SK-N-SH (cell line): ENCODE measurements around the gene RB1. TPM values are rescaled to one million over a fixed set of nuclear protein-coding genes. Genes with fewer than 3 reads are reported as not detected.
A peak's percentile ranks its signal among the peaks of the same experiment; 100 is the strongest.

Experiments used
- CTCF ChIA-PET: fragments of 300-600, 350-600 bp; formaldehyde crosslinking; extraction: SDS; loops from one replicate; lab custom pipeline; 2021; lab: Yijun Ruan, JAX
- POLR2A ChIA-PET: fragments of 350-600 bp; sonication (Branson Sonifier 250); formaldehyde crosslinking; extraction: SDS; loops from one replicate; lab custom pipeline; 2020; ENCODE audit warnings: antibody characterized with exemption, inconsistent platforms; lab: Yijun Ruan, JAX
- DNase-seq: peaks from one replicate; pipeline ENCODE4 v3.0.0; 2012
- H2AFZ ChIP-seq: fragments of 200-600 bp; sonication (generic); 2 replicates; pipeline ENCODE4 v1.8.1; 2016; ENCODE audit warnings: antibody characterized with exemption, mild to moderate bottlenecking, low read depth
- H3F3A ChIP-seq: fragments of 200-600 bp; sonication (generic); replicated peaks from 2 replicates; pipeline ENCODE3; 2016; ENCODE audit warnings: antibody characterized with exemption, mild to moderate bottlenecking; ENCODE audit not compliant: insufficient read depth
- H3K27ac ChIP-seq, 2 experiments: fragments of 200-500 bp in 1 of 2; fragments of 200-600 bp in 1 of 2; sonication (Bioruptor generic) in 1 of 2; sonication (generic), shearing (Covaris generic) in 1 of 2; 2 replicates each; pipeline versions ENCODE4 v1.5.1 to v1.6.1; 2014 to 2016; ENCODE audit warnings: low read depth in 2 of 2, inconsistent platforms in 1 of 2, low read length in 1 of 2, mild to moderate bottlenecking in 1 of 2, mixed read lengths in 1 of 2
- H3K27me3 ChIP-seq: fragments of 200-600 bp; sonication (generic), shearing (Covaris generic); 2 replicates; pipeline ENCODE4 v1.6.1; 2016; ENCODE audit warnings: mixed run types; ENCODE audit not compliant: insufficient read depth
- H3K36me3 ChIP-seq, 2 experiments: fragments of 200-500 bp in 1 of 2; fragments of 200-600 bp in 1 of 2; sonication (Bioruptor generic) in 1 of 2; sonication (generic) in 1 of 2; replicated peaks in 1 of 2; 2 replicates each; pipeline versions ENCODE3 to v1.5.1; 2014 to 2016; ENCODE audit warnings: low read length in 1 of 2, mild to moderate bottlenecking in 1 of 2; ENCODE audit not compliant: insufficient read depth in 2 of 2, control insufficient read depth in 1 of 2
- H3K4me1 ChIP-seq, 2 experiments: fragments of 200-500 bp in 1 of 2; fragments of 200-600 bp in 1 of 2; sonication (Bioruptor generic) in 1 of 2; sonication (generic), shearing (Covaris generic) in 1 of 2; 2 replicates each; pipeline versions ENCODE4 v1.5.1 to v1.6.1; 2014 to 2016; ENCODE audit warnings: low read depth in 1 of 2, low read length in 1 of 2, mixed run types in 1 of 2; ENCODE audit not compliant: insufficient read depth in 2 of 2, control insufficient read depth in 1 of 2
- H3K4me2 ChIP-seq: fragments of 200-600 bp; sonication (generic), shearing (Covaris generic); 2 replicates; pipeline ENCODE4 v1.6.1; 2017; ENCODE audit warnings: mixed run types
- H3K4me3 ChIP-seq, 2 experiments: fragments of 200-500 bp in 1 of 2; fragments of 200-600 bp in 1 of 2; sonication (Bioruptor generic) in 1 of 2; sonication (generic), shearing (Covaris generic) in 1 of 2; 2 replicates each; pipeline versions ENCODE4 v1.5.1 to v1.8.1; 2014 to 2016; ENCODE audit warnings: low read depth in 2 of 2, inconsistent platforms in 1 of 2, low read length in 1 of 2, mild to moderate bottlenecking in 1 of 2, mixed read lengths in 1 of 2, moderate library complexity in 1 of 2
- H3K79me2 ChIP-seq: fragments of 200-600 bp; sonication (generic); 2 replicates; pipeline ENCODE4 v1.8.1; 2017; ENCODE audit warnings: mild to moderate bottlenecking; ENCODE audit not compliant: insufficient read depth
- H3K9ac ChIP-seq: fragments of 200-600 bp; sonication (generic); 2 replicates; pipeline ENCODE4 v1.6.1; 2017; ENCODE audit warnings: mixed run types
- H3K9me2 ChIP-seq: fragments of 200-600 bp; sonication (generic); 2 replicates; pipeline ENCODE4 v1.6.1; 2017; ENCODE audit warnings: mixed run types
- H3K9me3 ChIP-seq: fragments of 200-600 bp; sonication (generic); 2 replicates; pipeline ENCODE4 v1.6.1; 2017; ENCODE audit warnings: mixed run types, mild to moderate bottlenecking, moderate library complexity
- H4K20me1 ChIP-seq: fragments of 200-600 bp; sonication (generic); 2 replicates; pipeline ENCODE4 v1.6.1; 2017; ENCODE audit warnings: mild to moderate bottlenecking, mixed run types; ENCODE audit not compliant: insufficient read depth
- EP300 ChIP-seq, 2 experiments: IDR thresholded peaks; 2 replicates each; pipeline versions ENCODE4 v1.4.0 to v1.6.1; 2012; ENCODE audit warnings: borderline replicate concordance in 1 of 2, low read depth in 1 of 2, low read length in 1 of 2
- EZH2phosphoT487 ChIP-seq: fragments of 200-600 bp; sonication (generic); IDR thresholded peaks from 2 replicates; pipeline ENCODE4 v1.6.1; 2017; ENCODE audit warnings: low read depth, mixed run types, mild to moderate bottlenecking, antibody characterized with exemption, moderate library complexity, borderline replicate concordance
- FOXJ3 ChIP-seq: sonication (generic); formaldehyde crosslinking; IDR thresholded peaks from 2 replicates; pipeline ENCODE4 v1.5.1; 2020; ENCODE audit warnings: mild to moderate bottlenecking, missing genetic modification reagents
- FOXM1 ChIP-seq: IDR thresholded peaks from 2 replicates; pipeline ENCODE4 v1.4.0; 2012; ENCODE audit warnings: low read depth, mild to moderate bottlenecking
- GABPA ChIP-seq: IDR thresholded peaks from 2 replicates; pipeline ENCODE4 v1.4.0; 2012; ENCODE audit warnings: low read depth, mild to moderate bottlenecking
- MEF2A ChIP-seq: IDR thresholded peaks from 2 replicates; pipeline ENCODE4 v1.4.0; 2012; ENCODE audit warnings: low read depth, borderline replicate concordance
- NFIC ChIP-seq: IDR thresholded peaks from 2 replicates; pipeline ENCODE4 v1.4.0; 2012; ENCODE audit warnings: borderline replicate concordance
- NRF1 ChIP-seq: IDR thresholded peaks from 2 replicates; pipeline ENCODE4 v1.6.1; 2012; ENCODE audit warnings: low read depth, mild to moderate bottlenecking, low read length
- RAD21 ChIP-seq: IDR thresholded peaks from 2 replicates; pipeline ENCODE4 v1.6.1; 2012; ENCODE audit warnings: mild to moderate bottlenecking, low read length
- RCOR1 ChIP-seq: fragments of 150-350 bp; IDR thresholded peaks from 2 replicates; pipeline ENCODE4 v1.6.1; 2017; ENCODE audit warnings: antibody characterized with exemption, low read length
- SMC3 ChIP-seq: IDR thresholded peaks from 2 replicates; pipeline ENCODE4 v1.6.1; 2012; ENCODE audit warnings: low read depth, low read length, improper control_type of control experiment
- YY1 ChIP-seq: IDR thresholded peaks from 2 replicates; pipeline ENCODE4 v1.4.0; 2012; ENCODE audit warnings: low read depth, mild to moderate bottlenecking
- WGBS: methylation state at CpG from one replicate; pipeline ENCODE4 v1.1.6; 2017; ENCODE audit warnings: low lambda C conversion rate; 5-methylcytosine and 5-hydroxymethylcytosine counted together
- polyA plus RNA-seq, 3 experiments: library from polyadenylated mRNA; depleted of rRNA; stranded (reverse); fragments of >200 nt; gene quantifications; 2 replicates each; pipeline ENCODE4 v1.2.3, GENCODE V29; 2012
- TF ChIP-seq, protein P1 (sequence below): IDR thresholded peaks from 2 replicates; pipeline ENCODE4; 2012
- TF ChIP-seq, protein P2 (sequence below): IDR thresholded peaks from 2 replicates; pipeline ENCODE4 v1.4.0; 2012; ENCODE audit warnings: low read depth, borderline replicate concordance
- TF ChIP-seq, protein P3 (sequence below): IDR thresholded peaks from 2 replicates; pipeline ENCODE4 v1.4.0; 2012; ENCODE audit warnings: low read depth
- TF ChIP-seq, protein P4 (sequence below): fragments of 150-350 bp; IDR thresholded peaks from 2 replicates; pipeline ENCODE4 v1.6.1; 2016; ENCODE audit warnings: mild to moderate bottlenecking, low read depth, low read length
- TF ChIP-seq, protein P5 (sequence below): IDR thresholded peaks from 2 replicates; pipeline ENCODE4 v1.6.1; 2012; ENCODE audit warnings: mild to moderate bottlenecking, low read depth, low read length, moderate library complexity
- TF ChIP-seq, protein P6 (sequence below): fragments of 200-600 bp; sonication (generic); IDR thresholded peaks from 2 replicates; pipeline ENCODE4 v1.6.1; 2017; ENCODE audit warnings: antibody characterized with exemption, mild to moderate bottlenecking, moderate library complexity

RB1 gene
- polyA plus RNA-seq, 1 of the 3 experiments (the other 2 are of a cell fraction) = 11.5 TPM

DNA sequence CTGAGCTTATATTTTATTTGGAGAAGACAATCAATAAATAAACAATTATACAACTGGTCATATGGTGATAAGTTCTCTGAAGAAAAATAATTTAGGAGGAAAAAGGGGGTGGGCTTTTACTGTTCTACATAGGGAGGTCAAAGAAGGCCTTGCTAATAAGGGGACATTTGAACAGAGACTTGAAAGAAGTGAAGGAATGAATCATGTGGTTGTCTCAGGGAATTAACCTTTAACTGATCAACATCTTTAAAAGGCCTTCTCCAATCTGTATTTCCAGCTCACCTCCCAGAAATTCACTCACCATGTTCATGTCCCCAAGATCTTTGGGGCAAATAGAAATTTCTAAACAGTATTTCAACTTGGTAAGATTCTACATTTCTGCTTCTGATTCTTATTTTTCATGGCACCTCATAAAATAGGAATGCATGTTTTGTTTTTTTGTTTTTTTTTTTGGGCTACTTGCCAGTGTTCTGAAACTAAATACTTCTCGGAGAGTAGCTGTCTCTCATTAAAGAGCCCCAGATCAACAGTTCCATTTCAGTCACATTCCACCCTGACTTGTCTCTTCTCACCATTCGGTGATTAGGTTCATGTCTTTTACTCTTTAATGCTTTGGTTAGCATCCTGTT lies 128.6 kb downstream of the RB1 start:
- WGBS = 48% methylated on average over 2 of the region's 2 CpGs
- H3K9ac ChIP-seq = no peak overlapping the region
- no peaks in the 10 kb centered on the region for H3K27me3 ChIP-seq
- ChIA-PET CTCF (no interaction called here), POLR2A (no interaction called here)
- H3K9me3 ChIP-seq = no peaks in the 10 kb centered on the region
- H3K27ac ChIP-seq = peak overlapping the region; percentile 32 to 85; a peak in 3 of 4 replicates
- H4K20me1 ChIP-seq = no peaks in the 10 kb centered on the region
- H3K4me1 ChIP-seq = peaks cover 0 to 12% of the 10 kb centered on the region in 2 experiments; a peak in 2 of 4 replicates
- peaks cover 0 to 4% of the 10 kb centered on the region in 2 experiments for H3K36me3 ChIP-seq
- TF ChIP-seq, protein P1, sequence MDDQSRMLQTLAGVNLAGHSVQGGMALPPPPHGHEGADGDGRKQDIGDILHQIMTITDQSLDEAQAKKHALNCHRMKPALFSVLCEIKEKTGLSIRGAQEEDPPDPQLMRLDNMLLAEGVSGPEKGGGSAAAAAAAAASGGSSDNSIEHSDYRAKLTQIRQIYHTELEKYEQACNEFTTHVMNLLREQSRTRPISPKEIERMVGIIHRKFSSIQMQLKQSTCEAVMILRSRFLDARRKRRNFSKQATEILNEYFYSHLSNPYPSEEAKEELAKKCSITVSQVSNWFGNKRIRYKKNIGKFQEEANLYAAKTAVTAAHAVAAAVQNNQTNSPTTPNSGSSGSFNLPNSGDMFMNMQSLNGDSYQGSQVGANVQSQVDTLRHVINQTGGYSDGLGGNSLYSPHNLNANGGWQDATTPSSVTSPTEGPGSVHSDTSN = 0 out of 2 replicates have a peak, but pooled peaks have one; percentile 13
- no peak for TF ChIP-seq EP300 (IDR thresholded peaks at IDR 0.05; ENCODE audit: borderline replicate concordance in 1 of 2, low read depth in 1 of 2, low read length in 1 of 2)
- TF ChIP-seq NFIC = peak; percentile 47; the same call in 1 of the 2 replicates
- TF ChIP-seq FOXJ3 (CRISPR knock-in tag) = no peak
- no peak for TF ChIP-seq GABPA
- TF ChIP-seq YY1 = no peak
- no peak for TF ChIP-seq RCOR1
- TF ChIP-seq, protein P2, sequence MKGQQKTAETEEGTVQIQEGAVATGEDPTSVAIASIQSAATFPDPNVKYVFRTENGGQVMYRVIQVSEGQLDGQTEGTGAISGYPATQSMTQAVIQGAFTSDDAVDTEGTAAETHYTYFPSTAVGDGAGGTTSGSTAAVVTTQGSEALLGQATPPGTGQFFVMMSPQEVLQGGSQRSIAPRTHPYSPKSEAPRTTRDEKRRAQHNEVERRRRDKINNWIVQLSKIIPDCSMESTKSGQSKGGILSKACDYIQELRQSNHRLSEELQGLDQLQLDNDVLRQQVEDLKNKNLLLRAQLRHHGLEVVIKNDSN = no peak
- TF ChIP-seq NRF1 = no peak
- no peak for TF ChIP-seq FOXM1
- no peak overlapping the region for H2AFZ ChIP-seq
- H3F3A ChIP-seq = peaks cover 3% of the 10 kb centered on the region
- no peak for DNase-seq
- H3K79me2 ChIP-seq = peaks cover 8% of the 10 kb centered on the region; the same call in 1 of the 2 replicates
- no peak overlapping the region for H3K4me3 ChIP-seq
- H3K9me2 ChIP-seq = no peaks in the 10 kb centered on the region
- H3K4me2 ChIP-seq = peak overlapping the region; percentile 4

DNA sequence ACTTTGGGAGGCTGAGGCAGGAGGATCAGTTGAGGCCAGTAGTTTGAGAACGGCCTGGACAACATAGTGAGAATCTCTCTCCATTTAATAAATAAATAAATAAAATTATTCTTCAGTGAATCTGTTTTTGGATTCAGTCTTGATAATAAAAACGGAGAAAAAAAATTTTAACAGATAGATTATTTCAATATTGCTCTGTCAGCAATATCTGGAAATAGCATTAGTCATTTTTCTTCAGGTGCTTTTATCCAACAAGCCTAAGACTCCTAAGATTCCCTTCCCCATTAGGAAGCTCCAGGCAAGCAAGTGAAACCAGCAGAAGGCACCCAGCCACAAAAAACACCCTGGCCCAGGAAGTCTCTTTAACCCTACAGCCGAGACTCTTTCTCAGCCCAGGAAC lies 130.6 kb downstream of the RB1 start:
- Histone ChIP-seq H3K79me2 (peaks cover 2% of the 10 kb centered on the region; the same call in 1 of the 2 replicates), H3K27ac (no peak overlapping the region), H3F3A (no peaks in the 10 kb centered on the region), H3K27me3 (no peaks in the 10 kb centered on the region), H4K20me1 (no peaks in the 10 kb centered on the region), H3K9me2 (no peaks in the 10 kb centered on the region), H3K4me3 (no peak overlapping the region), H3K4me2 (no peak overlapping the region), H2AFZ (no peak overlapping the region), H3K9ac (no peak overlapping the region), H3K4me1 (peaks cover 4 to 12% of the 10 kb centered on the region in 2 experiments; a peak in 3 of 4 replicates), H3K9me3 (no peaks in the 10 kb centered on the region), H3K36me3 (no peaks in the 10 kb centered on the region)
- CTCF ChIA-PET = interaction anchor here (0.9 kb wide), 1 partner anchor 514 kb away, joined by 3 read pairs; no protein-coding TSS in a partner anchor
- POLR2A ChIA-PET = no interaction called here
- 96% methylated on average over 3 of the region's 3 CpGs for whole genome bisulfite sequencing
- no peak for DNase-seq
- no peak for TF ChIP-seq NFIC
- TF ChIP-seq, protein P3, sequence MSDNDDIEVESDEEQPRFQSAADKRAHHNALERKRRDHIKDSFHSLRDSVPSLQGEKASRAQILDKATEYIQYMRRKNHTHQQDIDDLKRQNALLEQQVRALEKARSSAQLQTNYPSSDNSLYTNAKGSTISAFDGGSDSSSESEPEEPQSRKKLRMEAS = no peak
- TF ChIP-seq MEF2A = no peak
- no peak for TF ChIP-seq RAD21
- no peak for TF ChIP-seq RCOR1
- TF ChIP-seq, protein P4, sequence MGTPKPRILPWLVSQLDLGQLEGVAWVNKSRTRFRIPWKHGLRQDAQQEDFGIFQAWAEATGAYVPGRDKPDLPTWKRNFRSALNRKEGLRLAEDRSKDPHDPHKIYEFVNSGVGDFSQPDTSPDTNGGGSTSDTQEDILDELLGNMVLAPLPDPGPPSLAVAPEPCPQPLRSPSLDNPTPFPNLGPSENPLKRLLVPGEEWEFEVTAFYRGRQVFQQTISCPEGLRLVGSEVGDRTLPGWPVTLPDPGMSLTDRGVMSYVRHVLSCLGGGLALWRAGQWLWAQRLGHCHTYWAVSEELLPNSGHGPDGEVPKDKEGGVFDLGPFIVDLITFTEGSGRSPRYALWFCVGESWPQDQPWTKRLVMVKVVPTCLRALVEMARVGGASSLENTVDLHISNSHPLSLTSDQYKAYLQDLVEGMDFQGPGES = no peak
- no peak for TF ChIP-seq EZH2phosphoT487
- no peak for TF ChIP-seq FOXJ3 (CRISPR knock-in tag)
- TF ChIP-seq, protein P5, sequence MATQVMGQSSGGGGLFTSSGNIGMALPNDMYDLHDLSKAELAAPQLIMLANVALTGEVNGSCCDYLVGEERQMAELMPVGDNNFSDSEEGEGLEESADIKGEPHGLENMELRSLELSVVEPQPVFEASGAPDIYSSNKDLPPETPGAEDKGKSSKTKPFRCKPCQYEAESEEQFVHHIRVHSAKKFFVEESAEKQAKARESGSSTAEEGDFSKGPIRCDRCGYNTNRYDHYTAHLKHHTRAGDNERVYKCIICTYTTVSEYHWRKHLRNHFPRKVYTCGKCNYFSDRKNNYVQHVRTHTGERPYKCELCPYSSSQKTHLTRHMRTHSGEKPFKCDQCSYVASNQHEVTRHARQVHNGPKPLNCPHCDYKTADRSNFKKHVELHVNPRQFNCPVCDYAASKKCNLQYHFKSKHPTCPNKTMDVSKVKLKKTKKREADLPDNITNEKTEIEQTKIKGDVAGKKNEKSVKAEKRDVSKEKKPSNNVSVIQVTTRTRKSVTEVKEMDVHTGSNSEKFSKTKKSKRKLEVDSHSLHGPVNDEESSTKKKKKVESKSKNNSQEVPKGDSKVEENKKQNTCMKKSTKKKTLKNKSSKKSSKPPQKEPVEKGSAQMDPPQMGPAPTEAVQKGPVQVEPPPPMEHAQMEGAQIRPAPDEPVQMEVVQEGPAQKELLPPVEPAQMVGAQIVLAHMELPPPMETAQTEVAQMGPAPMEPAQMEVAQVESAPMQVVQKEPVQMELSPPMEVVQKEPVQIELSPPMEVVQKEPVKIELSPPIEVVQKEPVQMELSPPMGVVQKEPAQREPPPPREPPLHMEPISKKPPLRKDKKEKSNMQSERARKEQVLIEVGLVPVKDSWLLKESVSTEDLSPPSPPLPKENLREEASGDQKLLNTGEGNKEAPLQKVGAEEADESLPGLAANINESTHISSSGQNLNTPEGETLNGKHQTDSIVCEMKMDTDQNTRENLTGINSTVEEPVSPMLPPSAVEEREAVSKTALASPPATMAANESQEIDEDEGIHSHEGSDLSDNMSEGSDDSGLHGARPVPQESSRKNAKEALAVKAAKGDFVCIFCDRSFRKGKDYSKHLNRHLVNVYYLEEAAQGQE = no peak
- no peak for TF ChIP-seq SMC3
- TF ChIP-seq, protein P6, sequence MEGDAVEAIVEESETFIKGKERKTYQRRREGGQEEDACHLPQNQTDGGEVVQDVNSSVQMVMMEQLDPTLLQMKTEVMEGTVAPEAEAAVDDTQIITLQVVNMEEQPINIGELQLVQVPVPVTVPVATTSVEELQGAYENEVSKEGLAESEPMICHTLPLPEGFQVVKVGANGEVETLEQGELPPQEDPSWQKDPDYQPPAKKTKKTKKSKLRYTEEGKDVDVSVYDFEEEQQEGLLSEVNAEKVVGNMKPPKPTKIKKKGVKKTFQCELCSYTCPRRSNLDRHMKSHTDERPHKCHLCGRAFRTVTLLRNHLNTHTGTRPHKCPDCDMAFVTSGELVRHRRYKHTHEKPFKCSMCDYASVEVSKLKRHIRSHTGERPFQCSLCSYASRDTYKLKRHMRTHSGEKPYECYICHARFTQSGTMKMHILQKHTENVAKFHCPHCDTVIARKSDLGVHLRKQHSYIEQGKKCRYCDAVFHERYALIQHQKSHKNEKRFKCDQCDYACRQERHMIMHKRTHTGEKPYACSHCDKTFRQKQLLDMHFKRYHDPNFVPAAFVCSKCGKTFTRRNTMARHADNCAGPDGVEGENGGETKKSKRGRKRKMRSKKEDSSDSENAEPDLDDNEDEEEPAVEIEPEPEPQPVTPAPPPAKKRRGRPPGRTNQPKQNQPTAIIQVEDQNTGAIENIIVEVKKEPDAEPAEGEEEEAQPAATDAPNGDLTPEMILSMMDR = no peak
